ENCODE data around the gene ANO7. TPM values are rescaled to one million over a fixed set of nuclear protein-coding genes. Genes with fewer than 3 reads are reported as not detected.

The ANO7 gene
- total and polyA plus RNA-seq, 2 of the 13 experiments (the other 11 are each of a cell fraction or from before 2014, with no cell fraction given), result 4.1 to 4.9 TPM

DNA sequence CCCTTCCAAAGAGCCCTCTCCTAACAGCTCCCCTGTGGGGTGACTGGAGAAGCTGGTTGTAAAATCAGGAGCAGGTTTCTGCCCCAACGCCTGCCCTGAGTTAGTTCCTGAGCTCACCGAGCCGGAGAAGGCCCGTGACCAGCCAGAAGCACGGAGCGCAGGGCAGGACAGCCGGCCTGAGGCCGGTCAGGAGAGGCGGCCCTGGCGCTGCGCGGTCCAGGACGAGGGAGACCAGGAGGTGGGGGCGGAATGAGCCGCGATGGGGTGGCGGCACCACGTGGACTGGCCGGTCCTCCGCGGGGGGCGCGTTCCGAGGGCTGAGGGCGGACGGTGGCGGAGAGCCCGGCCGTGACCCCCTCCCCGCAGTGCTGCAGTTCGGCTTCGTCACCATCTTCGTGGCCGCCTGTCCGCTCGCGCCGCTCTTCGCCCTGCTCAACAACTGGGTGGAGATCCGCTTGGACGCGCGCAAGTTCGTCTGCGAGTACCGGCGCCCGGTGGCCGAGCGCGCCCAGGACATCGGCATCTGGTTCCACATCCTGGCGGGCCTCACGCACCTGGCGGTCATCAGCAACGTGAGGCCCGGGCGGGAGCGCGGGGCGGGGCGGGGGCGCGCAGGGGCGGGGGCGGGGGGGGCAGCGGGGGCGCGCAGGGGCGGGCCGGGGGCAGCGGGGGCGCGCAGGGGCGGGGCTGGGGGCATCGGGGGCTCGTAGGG, 29.0 kb downstream of the ANO7 start (continued):
- TF ChIP-seq, protein P1, sequence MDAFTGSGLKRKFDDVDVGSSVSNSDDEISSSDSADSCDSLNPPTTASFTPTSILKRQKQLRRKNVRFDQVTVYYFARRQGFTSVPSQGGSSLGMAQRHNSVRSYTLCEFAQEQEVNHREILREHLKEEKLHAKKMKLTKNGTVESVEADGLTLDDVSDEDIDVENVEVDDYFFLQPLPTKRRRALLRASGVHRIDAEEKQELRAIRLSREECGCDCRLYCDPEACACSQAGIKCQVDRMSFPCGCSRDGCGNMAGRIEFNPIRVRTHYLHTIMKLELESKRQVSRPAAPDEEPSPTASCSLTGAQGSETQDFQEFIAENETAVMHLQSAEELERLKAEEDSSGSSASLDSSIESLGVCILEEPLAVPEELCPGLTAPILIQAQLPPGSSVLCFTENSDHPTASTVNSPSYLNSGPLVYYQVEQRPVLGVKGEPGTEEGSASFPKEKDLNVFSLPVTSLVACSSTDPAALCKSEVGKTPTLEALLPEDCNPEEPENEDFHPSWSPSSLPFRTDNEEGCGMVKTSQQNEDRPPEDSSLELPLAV (CRISPR knock-in tag; conservative IDR thresholded peaks at IDR 0.05; ENCODE audit: low read depth), result no peak; the same call in 1 of the 2 replicates
- TF ChIP-seq ZNF605 (CRISPR knock-in tag; IDR thresholded peaks at IDR 0.05), result peak; percentile 85; the same call in 1 of the 2 replicates
- peak; percentile 85 for TF ChIP-seq ZNF430 (CRISPR knock-in tag; IDR thresholded peaks at IDR 0.05)
- TF ChIP-seq ZNF30 (CRISPR knock-in tag; IDR thresholded peaks at IDR 0.05), result no peak; the same call in 1 of the 2 replicates
- no peak for TF ChIP-seq ZKSCAN8 (CRISPR knock-in tag; IDR thresholded peaks at IDR 0.05; ENCODE audit: borderline replicate concordance)
- TF ChIP-seq ZNF878 (CRISPR knock-in tag; IDR thresholded peaks at IDR 0.05), result no peak; the same call in 1 of the 2 replicates
- TF ChIP-seq ZMYM4 (CRISPR knock-in tag; IDR thresholded peaks at IDR 0.05), result peak; percentile 74; the same call in 1 of the 2 replicates
- no peak for TF ChIP-seq CHD2 (IDR thresholded peaks at IDR 0.05; ENCODE audit: low read depth, low read length)
- TF ChIP-seq ZNF414 (CRISPR knock-in tag; IDR thresholded peaks at IDR 0.05), result peak; percentile 90; the same call in 1 of the 2 replicates
- TF ChIP-seq REXO4 (CRISPR knock-in tag; IDR thresholded peaks at IDR 0.05; ENCODE audit: borderline replicate concordance), result no peak
- TF ChIP-seq, protein P2, sequence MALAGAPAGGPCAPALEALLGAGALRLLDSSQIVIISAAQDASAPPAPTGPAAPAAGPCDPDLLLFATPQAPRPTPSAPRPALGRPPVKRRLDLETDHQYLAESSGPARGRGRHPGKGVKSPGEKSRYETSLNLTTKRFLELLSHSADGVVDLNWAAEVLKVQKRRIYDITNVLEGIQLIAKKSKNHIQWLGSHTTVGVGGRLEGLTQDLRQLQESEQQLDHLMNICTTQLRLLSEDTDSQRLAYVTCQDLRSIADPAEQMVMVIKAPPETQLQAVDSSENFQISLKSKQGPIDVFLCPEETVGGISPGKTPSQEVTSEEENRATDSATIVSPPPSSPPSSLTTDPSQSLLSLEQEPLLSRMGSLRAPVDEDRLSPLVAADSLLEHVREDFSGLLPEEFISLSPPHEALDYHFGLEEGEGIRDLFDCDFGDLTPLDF (CRISPR knock-in tag; IDR thresholded peaks at IDR 0.05), result no peak
- TF ChIP-seq MAF1 (CRISPR knock-in tag; IDR thresholded peaks at IDR 0.05; ENCODE audit: borderline replicate concordance), result peak; percentile 91; the same call in 1 of the 2 replicates
- peak; percentile 65 for TF ChIP-seq PRDM10 (CRISPR knock-in tag; IDR thresholded peaks at IDR 0.05; ENCODE audit: low read depth)
- no peak for TF ChIP-seq SKI (IDR thresholded peaks at IDR 0.05; ENCODE audit: partially characterized antibody)
- peak; percentile 97 for TF ChIP-seq ZNF552 (CRISPR knock-in tag; IDR thresholded peaks at IDR 0.05; ENCODE audit: borderline replicate concordance)
- peak; percentile 65; the same call in 1 of the 2 replicates for TF ChIP-seq MTF2 (CRISPR knock-in tag; IDR thresholded peaks at IDR 0.05; ENCODE audit: borderline replicate concordance)
- TF ChIP-seq, protein P3, sequence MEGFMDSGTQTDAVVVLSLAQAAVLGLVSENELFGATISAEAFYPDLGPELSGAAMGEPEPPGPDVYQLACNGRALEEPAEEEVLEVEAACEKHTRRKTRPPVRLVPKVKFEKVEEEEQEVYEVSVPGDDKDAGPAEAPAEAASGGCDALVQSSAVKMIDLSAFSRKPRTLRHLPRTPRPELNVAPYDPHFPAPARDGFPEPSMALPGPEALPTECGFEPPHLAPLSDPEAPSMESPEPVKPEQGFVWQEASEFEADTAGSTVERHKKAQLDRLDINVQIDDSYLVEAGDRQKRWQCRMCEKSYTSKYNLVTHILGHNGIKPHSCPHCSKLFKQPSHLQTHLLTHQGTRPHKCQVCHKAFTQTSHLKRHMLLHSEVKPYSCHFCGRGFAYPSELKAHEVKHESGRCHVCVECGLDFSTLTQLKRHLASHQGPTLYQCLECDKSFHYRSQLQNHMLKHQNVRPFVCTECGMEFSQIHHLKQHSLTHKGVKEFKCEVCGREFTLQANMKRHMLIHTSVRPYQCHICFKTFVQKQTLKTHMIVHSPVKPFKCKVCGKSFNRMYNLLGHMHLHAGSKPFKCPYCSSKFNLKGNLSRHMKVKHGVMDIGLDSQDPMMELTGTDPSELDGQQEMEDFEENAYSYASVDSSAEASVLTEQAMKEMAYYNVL (CRISPR knock-in tag; IDR thresholded peaks at IDR 0.05; ENCODE audit: borderline replicate concordance), result peak; percentile 89
- TF ChIP-seq ZNF674 (CRISPR knock-in tag; IDR thresholded peaks at IDR 0.05; ENCODE audit: low read depth), result no peak
